H1 (cell line): ENCODE data around the gene GRIK4. TPM values are rescaled to one million over a fixed set of nuclear protein-coding genes. Genes with fewer than 3 reads are reported as not detected.

Experiments
- E2F6 ChIP-seq: IDR thresholded peaks from 2 replicates; pipeline ENCODE4 v1.6.1; 2012; ENCODE audit warnings: inconsistent platforms
- EZH2 ChIP-seq: fragments of 200-600 bp; sonication (generic); IDR thresholded peaks from 2 replicates; pipeline ENCODE4 v1.7.1; 2012; ENCODE audit warnings: low read depth, mild to moderate bottlenecking, moderate library complexity, low read length, inconsistent platforms; ENCODE audit not compliant: severe bottlenecking
- FOSL1 ChIP-seq: IDR thresholded peaks from 2 replicates; pipeline ENCODE4 v1.6.1; 2011; ENCODE audit warnings: mild to moderate bottlenecking, low read depth, low read length, moderate library complexity; ENCODE audit not compliant: insufficient read depth
- MAX ChIP-seq: IDR thresholded peaks from 2 replicates; pipeline ENCODE4 v1.6.1; 2012; ENCODE audit warnings: inconsistent platforms
- NANOG ChIP-seq: IDR thresholded peaks from 2 replicates; pipeline ENCODE4 v1.6.1; 2011; ENCODE audit warnings: low read length, low read depth, mild to moderate bottlenecking, inconsistent platforms; ENCODE audit not compliant: insufficient read depth, poor library complexity, severe bottlenecking
- POU5F1 ChIP-seq: IDR thresholded peaks from 2 replicates; pipeline ENCODE4 v1.6.1; 2011; ENCODE audit warnings: low read depth, mild to moderate bottlenecking, low read length, moderate library complexity
- TAF1 ChIP-seq: IDR thresholded peaks from 2 replicates; pipeline ENCODE4 v1.6.1; 2011; ENCODE audit warnings: mild to moderate bottlenecking, low read depth, low read length
- polyA plus RNA-seq, 7 experiments: library from polyadenylated mRNA; depleted of rRNA in 3 of 7; stranded (reverse) in 5 of 7; unstranded in 2 of 7; fragments of >200 nt in 5 of 7; fragments of 200-250 nt in 2 of 7; gene quantifications; 1 replicate in 5 of 7; 2 replicates in 1 of 7; 4 replicates in 1 of 7; pipeline versions ENCODE4 v1.2.1 to v1.2.3, GENCODE V29; 2011 to 2013; ENCODE audit warnings: missing spikeins in 2 of 7, mixed read lengths in 2 of 7
- total RNA-seq: library from RNA; stranded (reverse); fragmentation: NEBNext Ultra II Directional; extraction: Animal tissue kit (Norgen Biotek cat#: 25700); gene quantifications from 2 replicates; pipeline ENCODE4 v1.2.1, GENCODE V29; 2021

GRIK4 gene
- total and polyA plus RNA-seq, 2 of the 8 experiments (the other 6 are each of a cell fraction or from before 2014, with no cell fraction given), result 1.2 to 2.9 TPM

GRCh38 chr11:120688163-120688562 lies 176.6 kb downstream of the GRIK4 start (continued):
- TF ChIP-seq NANOG (no peak), TAF1 (no peak), EZH2 (no peak), FOSL1 (no peak), POU5F1 (no peak), E2F6 (no peak), MAX (no peak)
